RWPE2 (cell line): Measurements from ENCODE around the gene LSM10.

Experiments used
- ATAC-seq: fragments of 200-7000 bp; cut with Tn5 transposase; 3 replicates; pipeline ENCODE4 v1.9.1; 2021; ENCODE audit warnings: low read depth
- DNase-seq: peaks from one replicate; pipeline ENCODE4 v3.0.0-alpha.2; 2020; ENCODE audit warnings: low spot score
- H3K27ac ChIP-seq: fragments of 450-650 bp; 2 replicates; pipeline ENCODE4 v1.5.1; 2017; ENCODE audit warnings: mild to moderate bottlenecking; ENCODE audit not compliant: poor library complexity, severe bottlenecking
- H3K27me3 ChIP-seq: fragments of 250-450 bp; sonication (Bioruptor Pico); 2 replicates; pipeline ENCODE4 v1.5.1; 2021; ENCODE audit warnings: mild to moderate bottlenecking, moderate library complexity; ENCODE audit not compliant: insufficient read depth, poor library complexity, severe bottlenecking
- H3K36me3 ChIP-seq: fragments of 250-450 bp; sonication (Bioruptor Pico); 2 replicates; pipeline ENCODE4 v1.5.1; 2020; ENCODE audit warnings: low read depth, mild to moderate bottlenecking, moderate library complexity
- H3K4me1 ChIP-seq: fragments of 250-450 bp; sonication (Bioruptor Pico); 2 replicates; pipeline ENCODE4 v1.5.1; 2021; ENCODE audit warnings: mild to moderate bottlenecking, moderate library complexity; ENCODE audit not compliant: insufficient read depth, poor library complexity, severe bottlenecking
- H3K4me3 ChIP-seq: fragments of 250-450 bp; sonication (Bioruptor Pico); 2 replicates; pipeline ENCODE4 v1.5.1; 2021; ENCODE audit warnings: mild to moderate bottlenecking, moderate library complexity; ENCODE audit not compliant: severe bottlenecking
- H3K9me3 ChIP-seq: fragments of 250-450 bp; sonication (Bioruptor Pico); 2 replicates; pipeline ENCODE4 v1.5.1; 2021; ENCODE audit warnings: mild to moderate bottlenecking, moderate library complexity; ENCODE audit not compliant: severe bottlenecking
- TF ChIP-seq, protein P1 (sequence below): fragments of 450-650 bp; IDR thresholded peaks from one replicate; pipeline ENCODE4 v1.5.1; 2017; ENCODE audit warnings: mild to moderate bottlenecking, moderate library complexity; ENCODE audit not compliant: poor library complexity, severe bottlenecking

Gene LSM10

DNA sequence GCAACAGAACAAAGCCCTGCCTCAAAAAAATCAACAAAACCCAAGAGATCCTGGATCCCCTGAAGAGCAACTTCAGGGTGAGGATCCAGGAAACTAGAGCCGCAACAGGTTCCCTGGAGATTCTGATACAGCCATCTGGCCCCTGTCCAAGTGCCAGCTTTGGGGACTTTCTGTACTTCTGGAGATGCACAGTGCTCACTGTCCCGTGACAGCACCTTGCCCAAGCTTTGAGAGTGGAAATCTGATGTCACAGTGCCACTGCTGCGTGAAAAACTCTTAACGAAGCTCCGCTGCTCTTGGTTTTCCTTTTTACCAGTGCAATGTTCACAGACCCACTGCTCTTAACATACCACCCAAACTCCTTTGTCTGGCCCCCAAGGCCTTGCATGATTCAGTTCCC is 38.3 kb downstream of the LSM10 start:
- DNase-seq (no peak), ATAC-seq (no peak)
- TF ChIP-seq, protein P1, sequence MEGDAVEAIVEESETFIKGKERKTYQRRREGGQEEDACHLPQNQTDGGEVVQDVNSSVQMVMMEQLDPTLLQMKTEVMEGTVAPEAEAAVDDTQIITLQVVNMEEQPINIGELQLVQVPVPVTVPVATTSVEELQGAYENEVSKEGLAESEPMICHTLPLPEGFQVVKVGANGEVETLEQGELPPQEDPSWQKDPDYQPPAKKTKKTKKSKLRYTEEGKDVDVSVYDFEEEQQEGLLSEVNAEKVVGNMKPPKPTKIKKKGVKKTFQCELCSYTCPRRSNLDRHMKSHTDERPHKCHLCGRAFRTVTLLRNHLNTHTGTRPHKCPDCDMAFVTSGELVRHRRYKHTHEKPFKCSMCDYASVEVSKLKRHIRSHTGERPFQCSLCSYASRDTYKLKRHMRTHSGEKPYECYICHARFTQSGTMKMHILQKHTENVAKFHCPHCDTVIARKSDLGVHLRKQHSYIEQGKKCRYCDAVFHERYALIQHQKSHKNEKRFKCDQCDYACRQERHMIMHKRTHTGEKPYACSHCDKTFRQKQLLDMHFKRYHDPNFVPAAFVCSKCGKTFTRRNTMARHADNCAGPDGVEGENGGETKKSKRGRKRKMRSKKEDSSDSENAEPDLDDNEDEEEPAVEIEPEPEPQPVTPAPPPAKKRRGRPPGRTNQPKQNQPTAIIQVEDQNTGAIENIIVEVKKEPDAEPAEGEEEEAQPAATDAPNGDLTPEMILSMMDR: no peak
- Histone ChIP-seq H3K9me3 (no peaks in the 10 kb centered on the region), H3K27me3 (no peaks in the 10 kb centered on the region), H3K27ac (no peak overlapping the region), H3K36me3 (peaks cover 57% of the 10 kb centered on the region), H3K4me3 (no peak overlapping the region), H3K4me1 (no peaks in the 10 kb centered on the region)

DNA sequence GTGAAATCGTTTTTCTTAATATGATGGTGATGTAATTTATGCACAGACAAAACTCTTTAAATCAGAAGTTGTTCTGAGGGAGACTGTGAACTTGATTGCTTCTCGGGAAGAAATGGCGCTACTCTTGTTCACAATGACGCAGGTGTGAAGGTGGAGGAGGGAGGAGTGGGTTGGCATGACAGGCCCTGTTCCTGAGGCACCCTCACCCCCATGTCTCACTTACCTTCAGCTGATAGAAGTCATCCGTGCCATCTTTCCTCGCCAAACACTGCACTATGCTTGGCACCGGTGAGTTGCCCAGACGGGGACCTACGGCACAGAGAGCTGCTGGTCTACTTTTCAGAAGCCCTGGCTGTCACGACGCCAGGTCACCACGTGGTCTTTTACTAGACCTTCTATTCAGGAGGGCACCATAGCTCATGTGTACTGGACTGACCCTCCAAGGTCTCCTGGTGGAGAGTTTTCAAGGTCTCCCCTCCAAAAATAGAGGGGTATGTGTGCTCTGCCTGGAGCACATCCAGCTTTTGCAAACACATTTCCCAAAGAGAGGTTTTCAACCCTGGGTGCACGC is 39.1 kb downstream of the LSM10 start:
- peaks cover under 1% of the 10 kb centered on the region for H3K4me1 ChIP-seq
- H3K27ac ChIP-seq: no peak overlapping the region
- H3K9me3 ChIP-seq: no peaks in the 10 kb centered on the region
- DNase-seq (no peak), ATAC-seq (no peak)
- TF ChIP-seq, protein P1: no peak
- peaks cover 64% of the 10 kb centered on the region for H3K36me3 ChIP-seq
- H3K4me3 ChIP-seq: no peak overlapping the region
- no peaks in the 10 kb centered on the region for H3K27me3 ChIP-seq

DNA sequence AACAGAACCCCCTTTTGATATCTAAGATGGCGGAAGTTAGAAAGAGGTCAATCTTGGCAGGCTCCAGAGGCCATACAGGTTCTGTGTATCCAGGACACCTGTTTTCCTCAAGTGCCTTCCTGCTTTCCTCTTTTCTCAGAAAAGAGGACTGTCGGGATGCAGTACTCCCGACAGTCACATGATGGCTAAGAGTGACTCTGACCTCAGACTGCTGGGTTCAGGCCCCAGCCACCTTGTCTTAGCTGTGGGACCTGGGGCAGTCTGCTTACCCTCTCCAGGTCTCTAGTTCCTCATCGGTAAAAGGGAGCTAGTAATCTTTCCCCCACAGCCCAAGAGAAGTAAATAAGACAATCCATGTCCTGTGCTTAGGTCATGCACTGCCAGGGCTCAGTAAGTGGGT is 41.9 kb downstream of the LSM10 start:
- no peaks in the 10 kb centered on the region for H3K27me3 ChIP-seq
- no peak overlapping the region for H3K4me3 ChIP-seq
- no peak overlapping the region for H3K27ac ChIP-seq
- TF ChIP-seq, protein P1: no peak
- DNase-seq (no peak), ATAC-seq (no peak)
- no peaks in the 10 kb centered on the region for H3K9me3 ChIP-seq
- H3K4me1 ChIP-seq: peaks cover 28% of the 10 kb centered on the region
- peaks cover 53% of the 10 kb centered on the region for H3K36me3 ChIP-seq

DNA sequence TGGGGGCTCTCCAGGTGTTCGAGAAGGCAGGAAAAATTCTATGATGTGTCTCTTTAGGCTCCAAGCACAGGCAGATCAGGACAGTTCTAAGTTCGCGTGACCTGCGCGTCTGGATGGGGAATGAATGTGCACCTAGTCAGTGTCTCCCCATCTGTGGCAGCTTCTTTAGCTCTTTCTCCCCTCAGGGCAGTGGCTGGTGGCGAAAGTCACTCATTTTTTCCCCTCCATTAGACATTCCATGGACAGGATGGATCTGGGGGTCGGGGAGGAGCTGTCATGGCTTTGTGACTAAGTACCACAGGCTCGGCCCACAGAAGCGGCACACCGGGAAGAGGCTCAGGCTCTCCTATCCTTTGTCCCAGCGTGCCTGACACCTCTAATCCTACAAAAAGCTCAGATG is 43.2 kb downstream of the LSM10 start:
- Histone ChIP-seq H3K4me1 (peaks cover 41% of the 10 kb centered on the region), H3K36me3 (peaks cover 49% of the 10 kb centered on the region), H3K9me3 (no peaks in the 10 kb centered on the region), H3K27me3 (no peaks in the 10 kb centered on the region), H3K27ac (no peak overlapping the region), H3K4me3 (no peak overlapping the region)
- ATAC-seq: no peak
- TF ChIP-seq, protein P1: no peak
- no peak for DNase-seq
